Neuron (in vitro differentiated cells): ENCODE measurements around the gene S100A3.
"Not testable (repeated sequence)": the region's sequence is repeated elsewhere in the genome, so short reads cannot be mapped to it uniquely, and the experiment has no call there.

Experiments
- H2AFZ ChIP-seq: one replicate; pipeline ENCODE4 v1.6.1; 2013; ENCODE audit warnings: low read depth, mild to moderate bottlenecking, inconsistent platforms, low read length, moderate library complexity
- H3K27me3 ChIP-seq: one replicate; pipeline ENCODE4 v1.6.1; 2013; ENCODE audit warnings: low read length; ENCODE audit not compliant: insufficient read depth
- H3K36me3 ChIP-seq: one replicate; pipeline ENCODE4 v1.6.1; 2013; ENCODE audit warnings: low read length; ENCODE audit not compliant: insufficient read depth
- H3K4me1 ChIP-seq: one replicate; pipeline ENCODE4 v1.6.1; 2013; ENCODE audit warnings: low read length; ENCODE audit not compliant: insufficient read depth
- H3K4me3 ChIP-seq: 2 replicates; pipeline ENCODE4 v1.5.1; 2013; ENCODE audit warnings: mild to moderate bottlenecking, low read length, moderate library complexity
- H3K9me3 ChIP-seq: one replicate; pipeline ENCODE4 v1.6.1; 2013; ENCODE audit warnings: low read length

Gene S100A3

DNA sequence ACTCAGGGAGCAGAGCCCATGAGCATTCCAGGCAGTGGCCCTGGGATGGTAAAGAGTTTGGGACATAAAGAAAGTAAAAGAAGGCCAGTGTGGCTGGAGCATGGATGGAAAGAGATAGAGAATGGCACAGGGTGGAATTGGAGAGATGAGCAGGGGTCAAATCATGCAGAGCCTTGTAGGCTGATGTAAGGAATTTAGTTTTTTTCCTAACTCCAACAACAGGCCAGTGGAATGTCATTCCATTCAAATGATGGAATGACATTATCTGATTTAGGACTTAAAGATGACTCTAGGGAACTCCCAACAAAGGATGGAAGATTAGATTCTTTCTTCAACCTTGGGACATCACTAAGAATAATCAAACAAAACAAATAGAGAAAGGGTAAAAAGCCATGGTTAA lies 29.4 kb upstream of the S100A3 start:
- Histone ChIP-seq H3K4me3 (no peak overlapping the region), H3K9me3 (no peaks in the 10 kb centered on the region), H2AFZ (no peak overlapping the region), H3K36me3 (no peaks in the 10 kb centered on the region), H3K27me3 (no peaks in the 10 kb centered on the region), H3K4me1 (peaks cover 17% of the 10 kb centered on the region)

DNA sequence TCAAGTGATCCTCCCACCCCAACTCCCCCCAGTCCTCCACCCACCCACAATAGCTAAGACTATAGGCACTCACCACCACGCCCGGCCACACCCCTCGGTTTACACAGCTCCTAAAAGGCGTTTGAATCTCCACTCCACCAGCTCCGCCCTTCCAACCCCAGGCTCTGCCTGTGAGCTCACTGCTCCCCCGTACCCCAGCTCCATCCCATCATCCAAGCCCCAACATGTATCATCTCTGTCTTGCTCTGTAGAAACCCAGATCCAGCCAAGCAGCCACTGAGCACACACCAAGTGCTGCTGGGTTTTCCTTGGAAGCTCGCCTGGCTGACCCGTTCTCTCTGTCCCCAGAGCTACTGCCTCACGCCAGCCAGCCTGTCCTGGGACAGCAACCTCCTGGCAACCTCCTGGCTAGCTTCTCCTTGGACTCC lies 28.6 kb upstream of the S100A3 start:
- no peaks in the 10 kb centered on the region for H3K36me3 ChIP-seq
- peaks cover 20% of the 10 kb centered on the region for H3K4me1 ChIP-seq
- no peak overlapping the region for H3K4me3 ChIP-seq
- H3K9me3 ChIP-seq: no peaks in the 10 kb centered on the region
- H3K27me3 ChIP-seq: no peaks in the 10 kb centered on the region
- no peak overlapping the region for H2AFZ ChIP-seq

DNA sequence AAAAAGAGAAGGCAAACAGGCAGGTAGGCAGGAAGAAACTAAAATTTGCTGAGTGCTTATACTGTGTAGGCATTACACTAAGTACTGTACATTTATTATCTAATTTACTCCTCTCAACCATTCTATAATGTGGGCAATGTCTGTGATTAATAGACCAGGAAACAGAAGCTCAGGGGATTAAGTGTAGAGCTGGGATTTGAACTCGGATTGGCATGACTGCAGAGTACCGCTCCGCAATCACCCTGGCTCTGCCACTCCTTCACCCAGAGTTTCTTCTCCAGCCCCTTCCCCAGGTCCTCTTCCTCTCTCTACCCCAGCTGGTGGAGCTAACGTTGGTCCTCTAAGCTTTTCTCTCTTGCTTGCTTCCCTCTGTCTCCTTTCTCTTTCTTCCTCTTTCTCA lies 28.1 kb upstream of the S100A3 start:
- no peak overlapping the region for H3K4me3 ChIP-seq
- no peaks in the 10 kb centered on the region for H3K36me3 ChIP-seq
- H3K9me3 ChIP-seq: no peaks in the 10 kb centered on the region
- H2AFZ ChIP-seq: no peak overlapping the region
- H3K27me3 ChIP-seq: no peaks in the 10 kb centered on the region
- H3K4me1 ChIP-seq: peaks cover 20% of the 10 kb centered on the region

GRCh38 chr1:153575497-153575896 lies 26.4 kb upstream of the S100A3 start:
- H3K27me3 ChIP-seq, H3K4me3 ChIP-seq, H3K9me3 ChIP-seq, H3K36me3 ChIP-seq, H2AFZ ChIP-seq: not testable (repeated sequence)
- peaks cover 20% of the 10 kb centered on the region for H3K4me1 ChIP-seq

DNA sequence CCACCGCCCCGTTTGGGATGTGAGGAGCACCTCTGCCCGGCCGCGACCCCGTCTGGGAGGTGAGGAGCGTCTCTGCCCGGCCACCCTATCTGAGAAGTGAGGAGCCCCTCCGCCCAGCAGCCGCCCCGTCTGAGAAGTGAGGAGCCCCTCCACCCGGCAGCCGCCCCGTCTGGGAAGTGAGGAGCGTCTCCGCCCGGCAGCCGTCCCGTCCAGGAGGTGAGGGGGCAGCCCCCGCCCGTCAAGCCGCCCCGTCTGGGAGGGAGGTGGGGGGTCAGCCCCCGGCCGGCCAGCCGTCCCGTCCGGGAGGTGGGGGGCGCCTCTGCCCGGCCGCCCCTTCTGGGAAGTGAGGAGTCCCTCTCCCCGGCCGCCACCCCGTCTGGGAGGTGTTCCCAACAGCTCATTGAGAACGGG lies 26.0 kb upstream of the S100A3 start:
- H3K4me3 ChIP-seq, H3K36me3 ChIP-seq, H2AFZ ChIP-seq, H3K27me3 ChIP-seq, H3K9me3 ChIP-seq: not testable (repeated sequence)
- H3K4me1 ChIP-seq: peaks cover 20% of the 10 kb centered on the region

DNA sequence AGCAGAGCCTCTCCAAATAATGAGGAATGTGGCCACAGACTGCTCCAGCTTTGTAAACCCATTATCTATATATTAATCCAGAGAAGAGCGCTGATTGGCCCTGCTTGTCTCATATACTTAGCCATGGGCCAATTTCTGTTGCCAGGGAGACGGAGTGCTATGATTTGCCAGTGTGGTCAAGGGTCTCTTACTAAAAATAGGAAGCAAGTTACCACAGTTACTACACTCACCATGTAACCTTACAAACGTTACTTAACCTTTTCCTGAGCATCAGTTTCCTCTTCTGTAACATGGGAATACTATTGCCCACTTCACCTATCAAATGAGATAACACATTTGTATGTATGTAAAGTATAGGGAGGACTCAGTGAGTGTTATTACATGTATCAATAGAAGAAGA lies 24.3 kb upstream of the S100A3 start:
- Histone ChIP-seq H3K27me3 (no peaks in the 10 kb centered on the region), H3K4me3 (no peak overlapping the region), H3K36me3 (no peaks in the 10 kb centered on the region), H3K4me1 (peaks cover 15% of the 10 kb centered on the region), H2AFZ (no peak overlapping the region), H3K9me3 (no peaks in the 10 kb centered on the region)

DNA sequence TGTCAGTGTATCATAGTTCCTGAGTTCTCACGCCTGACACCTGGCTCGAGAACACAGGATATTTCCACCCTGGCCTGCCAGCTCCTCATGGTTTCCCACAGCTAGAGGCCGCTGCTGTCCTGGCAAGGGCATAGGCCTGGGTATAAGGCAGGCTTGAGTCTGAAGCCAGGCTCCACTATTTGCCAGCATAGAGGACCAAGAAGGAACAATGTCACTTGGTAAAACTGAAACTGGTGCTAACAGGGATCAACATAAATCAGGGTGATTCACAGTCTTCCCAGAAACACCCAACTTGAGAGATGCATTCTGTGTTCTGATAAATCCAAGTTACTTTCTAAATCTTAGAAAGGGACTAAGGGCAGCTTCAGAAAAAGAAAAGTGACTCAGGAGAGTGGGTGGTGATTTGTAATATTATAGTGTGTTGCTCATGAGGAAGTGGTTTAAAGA lies 23.5 kb upstream of the S100A3 start:
- Histone ChIP-seq H2AFZ (no peak overlapping the region), H3K4me3 (no peak overlapping the region)

GRCh38 chr1:153571706-153572105 lies 22.6 kb upstream of the S100A3 start:
- H2AFZ ChIP-seq: no peak overlapping the region
- no peak overlapping the region for H3K4me3 ChIP-seq
- no peaks in the 10 kb centered on the region for H3K27me3 ChIP-seq
- no peaks in the 10 kb centered on the region for H3K36me3 ChIP-seq
- H3K4me1 ChIP-seq: peaks cover 9% of the 10 kb centered on the region
- no peaks in the 10 kb centered on the region for H3K9me3 ChIP-seq

More for the DNA sequence above, 23.5 kb upstream of the S100A3 start:
- Histone ChIP-seq H3K36me3 (no peaks in the 10 kb centered on the region), H3K27me3 (no peaks in the 10 kb centered on the region), H3K9me3 (no peaks in the 10 kb centered on the region), H3K4me1 (peaks cover 7% of the 10 kb centered on the region)

DNA sequence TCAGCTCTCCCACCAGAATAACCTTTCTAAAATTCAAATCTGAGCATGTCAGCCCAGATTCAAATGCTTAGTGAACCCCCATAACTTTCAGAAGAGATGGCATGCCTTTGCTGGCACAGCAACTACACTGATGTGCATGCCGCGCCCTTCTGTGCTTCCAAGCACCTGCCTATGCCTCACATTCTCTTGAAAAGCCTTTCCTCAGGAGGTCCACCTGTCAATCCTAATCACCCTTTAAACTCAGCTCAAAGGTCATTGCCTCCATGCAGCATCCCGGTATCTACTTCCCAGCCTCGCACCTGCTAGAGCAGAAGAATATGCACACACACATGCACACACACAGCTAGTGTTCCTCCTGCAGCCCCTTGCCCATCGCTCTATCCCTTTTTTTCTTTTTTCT lies 21.8 kb upstream of the S100A3 start:
- no peaks in the 10 kb centered on the region for H3K9me3 ChIP-seq
- no peaks in the 10 kb centered on the region for H3K36me3 ChIP-seq
- H3K4me1 ChIP-seq: peaks cover 16% of the 10 kb centered on the region
- H3K4me3 ChIP-seq: no peak overlapping the region
- no peaks in the 10 kb centered on the region for H3K27me3 ChIP-seq
- H2AFZ ChIP-seq: no peak overlapping the region

DNA sequence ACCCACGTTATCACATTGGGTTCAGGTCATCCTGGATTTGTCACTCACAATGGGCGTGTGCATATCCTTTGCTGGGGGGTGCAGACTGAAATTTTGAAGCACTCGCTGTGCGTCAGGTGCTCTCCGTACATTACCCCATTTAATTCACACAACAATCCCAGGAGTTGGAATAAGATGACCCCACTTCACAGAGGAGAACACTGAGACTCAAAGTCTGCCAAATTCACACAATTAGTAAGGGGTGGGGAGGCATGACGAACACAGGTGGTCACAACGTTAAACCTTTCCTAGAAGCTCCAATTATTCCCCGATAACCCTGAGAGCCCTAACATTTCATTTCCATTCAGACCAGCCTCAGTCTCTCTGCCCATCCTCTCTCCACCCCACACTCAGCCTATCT lies 20.4 kb upstream of the S100A3 start:
- no peaks in the 10 kb centered on the region for H3K9me3 ChIP-seq
- no peaks in the 10 kb centered on the region for H3K36me3 ChIP-seq
- H2AFZ ChIP-seq: no peak overlapping the region
- H3K4me3 ChIP-seq: no peak overlapping the region
- no peaks in the 10 kb centered on the region for H3K27me3 ChIP-seq
- H3K4me1 ChIP-seq: peaks cover 21% of the 10 kb centered on the region

DNA sequence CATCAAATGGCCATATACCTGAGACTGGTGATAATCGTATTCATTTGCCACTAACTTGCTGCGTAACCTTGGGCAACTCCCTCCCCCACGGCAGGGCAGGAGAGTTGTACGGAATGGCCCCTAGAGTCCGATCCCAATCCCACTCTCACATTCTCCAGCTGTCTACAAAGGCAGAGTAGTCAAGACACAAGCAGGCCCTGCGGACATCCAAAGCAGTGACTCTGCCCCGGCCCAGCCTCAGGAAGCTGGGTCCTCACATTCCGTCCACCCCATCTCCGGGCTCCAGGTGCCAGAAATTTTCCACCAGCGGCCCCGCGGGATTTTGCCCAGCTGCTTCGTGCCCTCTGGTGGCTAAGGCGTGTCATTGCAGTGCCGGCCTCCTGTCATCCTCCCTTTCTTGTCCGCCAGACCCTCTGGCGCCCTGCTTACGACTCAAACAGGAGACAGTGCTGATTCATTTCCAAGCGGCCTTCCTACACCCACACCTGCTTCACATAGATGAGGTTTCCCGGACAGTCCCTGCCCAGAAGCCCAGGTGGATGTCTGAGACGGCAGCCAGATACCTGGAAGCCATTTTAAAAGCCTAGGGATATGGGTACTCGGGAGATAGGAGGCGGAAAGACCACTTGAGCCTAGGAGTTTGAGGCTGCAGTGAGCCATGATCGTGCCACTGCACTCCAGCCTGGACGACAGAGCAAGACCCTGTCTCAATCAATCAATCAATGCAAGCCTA lies 19.5 kb upstream of the S100A3 start:
- no peaks in the 10 kb centered on the region for H3K27me3 ChIP-seq
- peaks cover 21% of the 10 kb centered on the region for H3K4me1 ChIP-seq
- peak overlapping the region; percentile 43 for H2AFZ ChIP-seq
- peak overlapping the region; percentile 6 for H3K4me3 ChIP-seq
- no peaks in the 10 kb centered on the region for H3K36me3 ChIP-seq
- H3K9me3 ChIP-seq: no peaks in the 10 kb centered on the region

GRCh38 chr1:153567621-153568366 lies 18.7 kb upstream of the S100A3 start:
- H3K4me3 ChIP-seq: no peak overlapping the region

GRCh38 chr1:153566414-153567371 lies 17.6 kb upstream of the S100A3 start:
- Histone ChIP-seq H3K4me1 (peaks cover 19% of the 10 kb centered on the region), H2AFZ (peak overlapping the region; percentile 21), H3K36me3 (no peaks in the 10 kb centered on the region), H3K4me3 (no peak overlapping the region), H3K27me3 (no peaks in the 10 kb centered on the region), H3K9me3 (no peaks in the 10 kb centered on the region)

More at GRCh38 chr1:153567621-153568366, 18.7 kb upstream of the S100A3 start:
- H3K27me3 ChIP-seq: no peaks in the 10 kb centered on the region
- peaks cover 19% of the 10 kb centered on the region for H3K4me1 ChIP-seq
- H3K9me3 ChIP-seq: no peaks in the 10 kb centered on the region
- H3K36me3 ChIP-seq: no peaks in the 10 kb centered on the region
- peak overlapping the region; percentile 43 for H2AFZ ChIP-seq
